ENCODE measurements around the gene STK31.

DNA sequence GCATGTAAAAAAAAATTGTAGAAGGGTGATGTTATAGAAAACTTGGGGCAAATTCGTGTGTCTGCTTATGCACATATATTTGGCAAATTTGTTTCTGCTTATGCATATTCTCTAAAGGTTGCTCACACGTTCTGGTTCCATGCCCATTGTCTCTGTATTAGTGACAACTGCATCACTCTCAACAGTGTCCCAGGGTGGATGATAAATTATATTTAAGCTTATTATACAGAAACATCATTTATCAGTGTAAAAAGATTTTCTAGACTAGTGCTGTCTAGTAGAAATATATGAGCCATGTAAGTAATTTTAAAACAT, 4.1 kb downstream of the STK31 start:
- TF ChIP-seq, protein P1, sequence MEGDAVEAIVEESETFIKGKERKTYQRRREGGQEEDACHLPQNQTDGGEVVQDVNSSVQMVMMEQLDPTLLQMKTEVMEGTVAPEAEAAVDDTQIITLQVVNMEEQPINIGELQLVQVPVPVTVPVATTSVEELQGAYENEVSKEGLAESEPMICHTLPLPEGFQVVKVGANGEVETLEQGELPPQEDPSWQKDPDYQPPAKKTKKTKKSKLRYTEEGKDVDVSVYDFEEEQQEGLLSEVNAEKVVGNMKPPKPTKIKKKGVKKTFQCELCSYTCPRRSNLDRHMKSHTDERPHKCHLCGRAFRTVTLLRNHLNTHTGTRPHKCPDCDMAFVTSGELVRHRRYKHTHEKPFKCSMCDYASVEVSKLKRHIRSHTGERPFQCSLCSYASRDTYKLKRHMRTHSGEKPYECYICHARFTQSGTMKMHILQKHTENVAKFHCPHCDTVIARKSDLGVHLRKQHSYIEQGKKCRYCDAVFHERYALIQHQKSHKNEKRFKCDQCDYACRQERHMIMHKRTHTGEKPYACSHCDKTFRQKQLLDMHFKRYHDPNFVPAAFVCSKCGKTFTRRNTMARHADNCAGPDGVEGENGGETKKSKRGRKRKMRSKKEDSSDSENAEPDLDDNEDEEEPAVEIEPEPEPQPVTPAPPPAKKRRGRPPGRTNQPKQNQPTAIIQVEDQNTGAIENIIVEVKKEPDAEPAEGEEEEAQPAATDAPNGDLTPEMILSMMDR (conservative IDR thresholded peaks at IDR 0.05 in 1 of 2, IDR thresholded peaks at IDR 0.05 in 1 of 2; ENCODE audit: low read depth in 1 of 2, low read length in 2 of 2): no peak
- no peak for TF ChIP-seq EZH2 (IDR thresholded peaks at IDR 0.05; ENCODE audit: low read length, missing control alignments)
